GM21423 (cell line): ENCODE measurements around the gene KRTAP19-8.

Source experiments
- ATAC-seq: cut with Tn5 transposase; IDR thresholded peaks from one replicate; pipeline ENCODE4 v1.9.1; 2021; ENCODE audit warnings: mild to moderate bottlenecking, moderate library complexity; ENCODE audit not compliant: unreplicated experiment

KRTAP19-8 gene, protein sequence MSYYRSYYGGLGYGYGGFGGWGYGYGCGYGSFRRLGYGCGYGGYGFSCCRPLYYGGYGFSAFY

DNA sequence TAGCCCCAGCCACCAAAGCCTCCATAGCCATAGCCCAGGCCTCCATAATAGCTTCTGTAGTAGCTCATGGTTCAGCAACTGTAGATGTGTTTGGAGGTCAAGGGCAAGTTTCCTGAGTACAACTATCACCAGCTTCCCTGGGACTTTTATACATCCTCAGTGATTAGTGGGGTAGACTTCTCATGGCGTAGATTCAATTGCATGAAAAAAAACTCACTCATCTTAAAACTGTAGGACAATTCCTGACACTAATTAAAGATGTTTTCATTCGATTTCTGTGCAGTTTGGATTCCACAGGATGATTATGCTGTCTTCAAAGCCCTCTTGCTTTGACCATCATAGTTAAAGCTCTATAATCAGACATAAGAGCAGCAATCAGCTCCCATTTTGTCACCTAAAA, at the start of gene KRTAP19-8:
KRTAP19-8 (minus strand) TSS at position 101 of the 400 bp plus-strand sequence; CDS start at position 68, 33 bp downstream.
- ATAC-seq, result no peak

DNA sequence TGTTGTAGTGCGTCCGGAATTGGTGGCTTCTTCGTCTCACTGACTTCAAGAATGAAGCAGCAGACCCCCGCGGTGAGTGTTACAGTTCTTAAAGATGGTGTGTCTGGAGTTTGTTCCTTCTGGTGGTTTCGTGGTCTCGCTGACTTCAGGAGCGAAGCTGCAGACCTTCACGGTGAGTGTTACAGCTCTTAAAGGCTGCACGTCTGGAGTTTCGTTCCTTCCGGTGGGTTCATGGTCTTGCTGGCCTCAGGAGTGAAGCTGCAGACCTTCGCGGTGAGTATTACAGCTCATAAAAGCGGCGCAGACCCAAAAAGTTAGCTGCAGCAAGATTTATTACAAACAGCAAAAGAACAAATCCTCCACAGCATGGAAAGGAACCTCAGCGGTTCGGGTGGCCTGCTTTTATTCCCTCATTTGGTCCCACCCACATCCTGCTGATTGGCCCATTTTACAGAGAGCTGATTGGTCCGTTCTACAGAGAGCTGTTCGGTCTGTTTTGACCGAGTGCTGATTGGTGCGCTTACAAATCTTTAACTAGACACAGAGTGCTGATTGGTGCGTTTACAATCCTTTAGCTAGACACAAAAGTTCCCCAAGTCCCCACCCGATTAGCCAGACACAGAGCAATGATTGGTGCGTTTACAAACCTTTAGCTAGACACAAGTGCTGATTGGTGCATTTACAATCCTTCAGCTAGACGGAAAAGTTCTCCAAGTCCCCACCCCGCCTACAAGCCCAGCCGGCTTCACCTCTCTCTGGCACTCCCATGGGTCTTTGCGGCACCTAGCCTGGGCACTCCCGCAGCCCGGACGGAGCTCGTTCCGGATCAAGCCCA, 49.6 kb upstream of the KRTAP19-8 start:
- no peak for ATAC-seq

DNA sequence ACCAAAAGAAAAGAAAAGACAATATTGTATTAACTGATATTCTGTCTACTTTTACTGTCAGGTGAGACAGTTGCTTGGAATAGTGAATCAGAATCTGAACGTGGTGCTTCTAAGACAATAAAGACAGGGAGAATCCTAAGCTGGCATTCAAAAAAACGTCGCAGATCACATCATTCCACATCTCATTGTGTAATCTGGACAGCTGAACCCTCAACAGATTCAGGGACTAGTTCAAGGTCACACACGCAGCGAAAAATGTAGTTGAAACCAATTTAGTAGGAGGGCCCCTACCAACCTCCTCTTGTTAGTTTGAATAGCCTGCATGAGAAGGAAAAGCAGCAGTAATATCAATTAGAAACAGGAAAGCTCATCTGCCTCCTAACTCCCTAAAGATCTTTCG, 46.4 kb upstream of the KRTAP19-8 start:
- ATAC-seq, result no peak

DNA sequence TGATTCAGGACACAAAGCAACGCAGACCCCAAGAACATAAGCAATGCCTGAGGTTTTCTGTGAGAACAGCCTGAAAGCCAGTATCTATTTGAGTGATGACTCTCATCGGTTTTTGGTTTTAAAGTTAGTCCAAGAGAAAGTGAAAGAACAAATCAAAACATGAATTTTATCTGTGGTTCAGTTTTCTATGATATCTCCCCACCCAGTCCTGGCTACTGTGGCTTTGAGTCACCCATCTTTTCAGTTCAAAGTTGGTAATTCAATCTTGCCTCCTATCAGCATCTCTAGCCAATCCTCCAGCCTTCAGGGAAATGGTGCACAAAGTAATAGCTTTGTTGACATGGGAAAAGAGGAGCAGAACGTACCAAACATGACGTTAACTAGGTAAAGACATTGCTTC, 40.5 kb upstream of the KRTAP19-8 start:
- ATAC-seq, result peak; percentile 60

DNA sequence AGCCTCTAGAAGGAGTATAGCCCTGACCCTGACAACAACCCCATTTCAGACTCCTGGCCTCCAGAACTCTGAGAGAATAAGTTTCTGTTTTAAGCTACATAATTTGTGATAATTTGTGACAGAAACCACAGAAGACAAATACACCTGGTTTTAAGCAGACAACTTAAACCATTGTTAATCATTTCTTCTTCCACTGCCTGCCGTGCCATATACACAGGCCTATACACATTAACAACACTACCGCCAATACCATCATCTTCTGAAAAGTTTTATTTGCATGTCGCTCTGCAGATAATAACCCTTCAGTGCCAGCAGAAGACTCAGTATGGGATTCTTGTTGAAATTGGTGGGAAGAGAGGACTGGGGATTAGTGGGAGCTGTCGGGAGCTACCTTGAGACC, 39.9 kb upstream of the KRTAP19-8 start:
- ATAC-seq, result no peak

DNA sequence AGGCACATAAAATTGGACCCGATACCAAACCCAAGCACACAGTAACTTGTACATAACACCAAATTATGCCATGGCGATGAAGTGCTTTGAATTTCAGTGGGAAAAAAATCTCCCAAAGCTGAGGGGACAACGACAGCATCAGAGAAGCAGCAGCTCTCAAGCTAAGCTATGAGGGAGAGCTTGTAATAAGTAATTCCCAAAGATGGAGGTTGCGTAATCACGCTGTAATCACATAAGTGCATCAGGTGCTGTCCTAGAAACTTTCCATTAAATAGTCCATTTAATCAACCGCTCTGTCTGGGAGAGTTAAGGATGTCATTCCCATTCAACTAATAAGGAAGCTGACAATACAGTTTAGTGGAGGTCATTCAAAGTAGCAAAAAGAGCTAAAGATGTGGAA, 37.6 kb upstream of the KRTAP19-8 start:
- no peak for ATAC-seq

DNA sequence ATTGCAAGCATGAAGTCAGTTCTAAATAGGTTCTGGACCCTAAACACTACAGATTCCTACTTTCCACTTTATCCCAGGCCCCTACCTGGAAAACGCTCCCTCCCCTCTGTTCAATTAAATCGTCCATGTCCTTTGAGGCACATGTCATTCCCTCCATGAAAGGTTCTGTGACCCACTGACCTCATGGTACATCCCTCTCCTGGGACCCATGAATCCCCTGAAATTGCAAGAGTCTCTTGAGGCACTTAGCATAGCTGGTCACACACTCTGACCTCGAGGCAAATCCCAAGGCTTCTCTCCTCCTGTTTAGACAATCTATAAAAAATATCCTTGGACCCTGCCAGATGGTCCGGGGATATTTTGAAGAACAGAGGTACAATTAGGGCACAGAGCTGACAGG, 34.3 kb upstream of the KRTAP19-8 start:
- ATAC-seq, result no peak

DNA sequence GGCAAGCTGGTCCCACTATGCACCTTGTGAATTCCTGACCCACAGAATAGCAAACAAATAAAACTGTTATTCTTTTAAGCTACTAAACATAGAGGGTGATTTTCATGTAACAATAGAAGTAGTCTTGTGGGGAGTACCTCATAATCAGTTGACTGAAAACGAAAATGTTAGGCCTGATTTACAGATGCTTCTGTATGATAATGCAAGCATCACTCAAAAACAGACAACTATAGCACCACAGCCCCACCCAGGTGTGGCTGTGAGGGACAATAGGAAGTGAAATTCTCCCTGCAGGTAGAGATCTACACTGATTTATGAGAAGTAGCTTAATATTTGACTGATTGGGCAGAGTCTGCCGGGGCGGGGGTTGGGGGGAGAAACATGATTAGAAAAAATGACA, 26.5 kb upstream of the KRTAP19-8 start:
- no peak for ATAC-seq

DNA sequence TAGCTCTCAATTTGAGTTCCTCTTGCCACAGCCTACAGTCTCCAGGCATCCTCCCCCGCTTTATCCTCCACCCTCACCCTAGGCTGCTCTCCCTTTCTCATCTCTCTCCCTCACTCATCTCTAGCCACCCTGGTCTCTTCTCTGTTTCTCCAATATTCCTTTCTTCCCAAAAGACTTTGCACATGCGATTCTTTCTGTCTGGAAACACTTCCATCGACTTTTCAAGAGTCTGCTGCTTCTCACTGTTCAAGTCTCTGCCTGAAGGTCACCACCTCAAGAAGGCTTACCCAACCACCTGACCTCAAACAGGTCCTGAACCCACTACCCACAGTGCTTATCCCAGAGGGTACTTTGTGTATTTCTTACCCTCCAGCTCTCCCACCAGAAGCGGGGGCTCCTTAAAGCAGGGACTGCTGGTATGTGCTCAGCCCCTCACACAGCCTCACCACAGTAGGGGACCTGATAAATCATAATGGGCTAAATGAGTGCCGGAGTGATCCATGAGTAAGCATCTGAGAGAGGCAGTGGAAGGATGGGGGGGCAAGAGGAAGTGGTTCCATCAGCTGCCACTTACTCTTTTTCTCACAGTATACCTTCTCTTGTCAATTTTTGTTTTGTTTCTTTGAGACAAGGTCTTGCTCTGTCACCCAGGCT, 14.3 kb upstream of the KRTAP19-8 start:
- ATAC-seq, result no peak

DNA sequence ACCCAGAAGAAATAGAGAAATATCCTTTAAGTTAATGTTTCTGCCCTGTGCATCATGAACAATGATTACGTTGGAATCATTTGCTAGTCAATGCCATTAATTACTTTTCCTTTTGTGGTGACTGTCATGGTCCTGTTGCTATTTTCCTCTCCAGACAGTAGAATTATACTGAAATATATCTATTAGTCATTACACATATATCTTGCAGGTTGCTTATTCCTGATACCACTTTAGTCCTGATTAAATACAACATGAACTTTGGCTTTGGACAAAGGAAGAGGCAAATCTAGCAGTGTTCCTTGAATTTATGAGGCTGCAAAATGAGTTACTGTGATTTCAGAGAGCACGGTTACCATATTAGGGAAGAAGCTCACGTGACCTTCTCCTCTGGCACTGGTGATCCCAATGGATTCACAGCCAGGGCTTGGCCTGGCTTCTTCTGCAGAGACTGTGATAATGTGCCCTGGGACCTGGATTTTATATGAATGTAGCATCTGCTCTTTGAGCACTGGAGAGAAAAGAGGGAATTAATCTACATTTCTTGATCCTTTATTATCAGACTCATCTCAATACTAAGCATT, 12.4 kb upstream of the KRTAP19-8 start:
- ATAC-seq, result no peak

DNA sequence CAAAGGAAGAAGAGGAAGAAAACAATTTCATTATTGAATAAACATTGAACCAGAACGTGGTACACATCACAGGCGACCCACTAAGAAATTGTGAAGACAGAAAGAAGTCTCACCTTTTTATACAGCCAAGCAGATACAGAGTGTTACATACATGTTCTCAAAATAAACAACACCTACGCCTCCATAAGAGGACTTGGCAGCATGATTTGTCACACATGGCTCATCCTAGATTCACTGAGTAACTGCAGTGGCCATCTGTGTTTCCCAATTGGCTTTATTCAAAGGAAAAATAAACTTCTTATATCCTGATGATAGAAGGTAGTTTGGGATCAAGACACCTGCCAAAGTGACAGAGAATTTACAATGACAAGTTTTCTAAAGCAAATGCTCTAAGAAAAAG, 7.6 kb upstream of the KRTAP19-8 start:
- no peak for ATAC-seq

DNA sequence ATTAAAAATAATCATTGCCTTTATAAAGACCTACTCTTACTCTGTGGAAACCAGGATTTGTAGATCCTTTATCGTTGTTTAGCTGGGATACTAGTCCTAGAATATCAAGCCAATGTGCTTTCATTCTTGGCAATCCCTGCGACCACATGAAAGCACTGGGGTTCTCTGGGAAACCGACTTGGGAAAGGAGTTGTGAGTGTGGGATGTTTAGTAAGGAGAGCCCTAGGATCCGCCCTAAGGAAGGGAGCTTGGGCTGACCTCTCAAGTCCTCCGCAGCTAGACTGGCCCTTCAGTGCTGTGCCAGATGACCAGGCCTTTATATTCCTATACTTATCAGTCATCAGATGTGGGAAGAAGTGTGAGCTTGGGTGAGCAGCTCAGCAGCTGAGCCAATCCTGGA, 5.2 kb upstream of the KRTAP19-8 start:
- no peak for ATAC-seq

DNA sequence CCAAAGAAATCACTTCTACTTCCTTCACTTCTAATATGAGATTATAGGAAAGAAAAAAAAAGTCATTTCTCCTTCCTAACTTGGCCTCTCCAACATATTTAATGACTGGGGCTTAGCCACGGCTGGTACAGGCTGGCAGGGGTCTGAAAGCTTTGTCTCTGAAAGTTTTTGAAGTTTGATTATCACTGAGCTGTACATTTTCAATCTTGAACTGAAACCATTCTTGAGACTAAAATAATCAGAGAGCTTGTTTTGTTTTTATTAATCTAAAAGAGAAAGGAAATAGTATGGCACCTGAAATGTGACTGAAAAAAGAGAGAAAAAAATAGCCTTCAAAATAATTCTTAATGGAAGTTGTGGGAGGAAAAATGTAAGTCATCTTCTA, 3.8 kb upstream of the KRTAP19-8 start:
- ATAC-seq, result no peak

DNA sequence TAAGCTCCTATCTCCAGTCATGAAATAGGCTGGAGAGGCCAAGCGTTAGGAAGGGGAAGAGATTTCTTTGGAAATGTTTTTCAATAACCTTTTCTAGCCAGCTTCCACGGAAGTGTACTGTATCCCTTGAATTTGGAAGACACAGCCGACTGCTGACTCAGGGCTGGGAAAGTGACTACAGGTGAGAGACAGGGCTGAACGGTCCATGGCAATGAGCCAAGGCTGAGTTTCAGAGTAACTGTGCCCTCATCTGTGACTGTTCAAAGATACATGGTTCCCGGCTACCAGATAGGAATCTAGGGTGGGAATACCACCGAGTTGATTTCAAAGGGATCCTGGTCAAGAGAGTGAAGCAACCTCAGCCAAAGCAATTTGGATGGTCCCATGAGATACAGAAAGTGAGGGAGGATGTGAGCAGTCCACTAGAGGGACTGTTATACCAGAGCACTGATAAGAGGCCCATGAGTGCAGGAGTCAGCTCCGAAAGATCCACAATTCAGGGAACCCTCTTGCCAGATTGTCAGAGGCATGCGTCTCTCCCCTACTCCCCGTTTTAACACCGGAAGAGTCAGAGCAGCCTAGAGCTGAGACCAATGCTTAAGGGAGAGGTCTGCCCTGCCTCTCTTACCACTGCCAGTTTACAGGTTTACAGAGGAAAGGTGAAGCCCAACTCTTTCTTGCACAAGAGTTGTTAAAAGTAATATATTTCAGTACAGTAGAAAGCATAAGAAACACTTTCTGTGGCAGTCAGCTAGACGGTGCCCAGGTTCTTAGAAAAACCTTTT, 3.2 kb upstream of the KRTAP19-8 start:
- ATAC-seq, result no peak

DNA sequence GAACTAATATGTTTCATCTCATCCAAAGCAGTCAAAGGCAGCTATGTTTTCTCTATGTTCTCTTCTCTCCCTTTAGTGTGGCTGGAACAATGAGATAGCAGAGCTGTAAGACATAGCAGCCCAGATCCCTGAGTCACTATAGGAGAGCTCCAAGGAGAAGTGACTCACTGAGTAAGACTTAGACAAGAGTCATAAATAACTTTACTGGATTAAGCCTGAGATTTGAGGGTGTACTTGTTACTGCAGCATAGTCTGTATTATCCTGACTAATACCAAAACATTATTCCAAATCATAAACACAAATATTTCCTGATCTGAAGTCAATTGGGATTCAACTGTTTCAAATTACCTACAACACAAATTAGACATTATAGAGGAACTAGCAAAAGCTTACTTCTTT, 3.9 kb downstream of the KRTAP19-8 start:
- no peak for ATAC-seq

DNA sequence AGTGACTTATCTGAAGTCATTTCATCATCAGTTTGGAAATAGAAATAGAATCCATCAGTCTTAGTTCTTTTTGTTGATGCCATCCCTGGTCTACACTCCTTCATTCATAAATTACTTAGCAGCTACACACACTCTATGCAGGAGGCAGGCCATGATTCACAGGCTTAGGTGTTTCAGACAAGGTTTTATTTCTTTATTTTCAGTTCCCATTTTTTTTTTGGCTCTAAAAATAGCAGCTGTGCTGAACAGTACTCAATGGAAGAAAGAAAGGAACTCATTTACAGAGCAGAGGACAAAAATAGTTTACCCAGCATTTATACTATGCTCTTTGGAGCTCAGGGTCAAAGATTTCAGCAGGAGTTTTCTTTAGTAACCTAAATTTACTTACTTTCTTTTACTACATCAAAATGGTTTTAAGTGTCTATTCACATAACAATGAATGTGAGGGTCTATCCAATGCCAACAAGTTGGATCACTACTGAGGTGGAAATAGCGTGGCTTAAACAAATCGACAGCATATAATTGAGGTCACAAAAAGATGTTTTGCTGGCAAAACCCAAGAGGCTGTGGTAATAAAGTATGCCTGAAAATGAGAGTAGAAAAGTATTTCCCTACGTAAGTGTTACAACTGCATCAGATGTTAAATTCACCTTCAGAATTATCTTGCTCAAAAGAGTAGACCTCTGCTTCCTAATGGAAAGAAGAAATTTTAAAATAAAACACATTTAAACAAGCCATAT, 7.7 kb downstream of the KRTAP19-8 start:
- ATAC-seq, result peak; percentile 76

DNA sequence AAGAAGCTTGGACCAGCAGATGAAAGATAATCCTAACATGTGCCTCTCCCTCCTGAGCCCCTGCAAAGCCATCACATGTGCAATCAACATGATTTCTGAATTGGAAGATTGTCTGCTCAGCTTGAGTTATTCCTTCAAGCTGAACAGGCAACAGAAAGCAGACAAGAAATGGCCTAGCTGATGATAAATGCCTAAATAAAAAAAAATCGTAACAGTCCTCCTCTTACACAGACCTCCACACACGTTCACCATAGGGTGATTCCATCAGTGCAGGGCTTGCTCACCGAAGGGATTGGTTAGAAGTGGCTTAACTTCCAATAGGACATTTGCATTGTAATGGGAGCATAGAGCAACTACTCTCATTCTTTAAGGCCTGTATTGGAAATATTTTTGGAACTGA, 14.6 kb downstream of the KRTAP19-8 start:
- ATAC-seq, result no peak

DNA sequence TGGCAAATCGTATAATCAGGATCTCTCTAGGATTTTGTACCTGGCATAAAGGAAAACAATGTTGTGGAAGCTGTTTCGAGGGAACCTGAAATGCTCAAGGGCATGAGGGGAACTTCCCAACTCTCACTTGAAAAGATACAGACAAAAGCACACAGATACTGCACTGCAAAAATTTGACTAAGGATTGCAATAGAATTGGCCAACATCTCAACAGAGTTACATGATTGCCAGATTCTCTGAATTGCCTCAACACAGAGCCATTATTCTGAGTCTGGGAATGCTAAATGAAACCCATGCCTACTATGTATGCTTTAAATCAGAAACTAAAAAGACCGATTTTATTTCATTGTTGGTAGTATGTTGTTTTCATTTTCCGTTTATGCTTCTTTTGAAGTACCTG, 16.0 kb downstream of the KRTAP19-8 start:
- ATAC-seq, result no peak

DNA sequence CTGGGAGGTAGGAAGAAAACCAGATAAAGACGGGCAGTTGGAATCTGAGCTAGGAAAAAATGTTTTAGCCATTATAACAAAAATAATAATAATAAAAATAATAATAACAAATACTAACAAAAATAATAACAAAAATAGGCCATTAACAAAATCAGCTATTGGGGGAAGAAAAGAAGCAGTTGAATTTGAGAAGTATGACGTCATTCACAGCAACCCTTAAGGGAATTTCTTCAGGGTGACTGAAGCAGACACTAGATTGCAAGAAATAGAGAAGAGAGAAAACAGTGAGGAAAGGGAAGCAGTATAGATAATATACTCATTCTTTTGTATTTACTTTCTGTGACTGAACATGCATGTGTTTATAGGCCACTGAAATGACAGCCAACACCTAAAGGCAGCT, 20.0 kb downstream of the KRTAP19-8 start:
- ATAC-seq, result no peak

DNA sequence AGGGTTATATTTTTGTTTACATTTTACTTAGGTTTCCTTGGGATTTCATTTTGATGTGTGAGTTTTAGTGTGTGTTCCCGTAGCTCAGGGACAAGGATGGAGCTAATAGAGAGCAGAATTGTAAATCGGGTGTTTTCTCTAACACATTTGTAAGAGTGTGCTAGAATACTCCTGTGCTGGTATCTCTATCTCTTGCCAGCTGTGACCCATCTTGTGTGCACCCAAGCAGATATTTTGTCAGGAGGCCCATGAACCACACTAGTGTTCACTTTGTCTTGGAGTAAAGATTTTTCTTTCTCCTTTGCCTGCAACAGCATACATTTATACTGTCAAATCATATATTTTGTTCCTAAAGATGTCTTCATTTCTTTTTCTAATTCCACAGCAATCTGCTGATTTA, 23.4 kb downstream of the KRTAP19-8 start:
- ATAC-seq, result no peak
